Brain microvascular endothelial cell (primary cell): ENCODE results near the gene HSF5.

Experiments used
- DNase-seq: peaks from one replicate; pipeline ENCODE4 v3.0.0-alpha.2; 2020
- H3K27ac ChIP-seq: fragments of 250-450 bp; sonication (Bioruptor Pico); 2 replicates; pipeline ENCODE4 v1.5.1; 2020; ENCODE audit warnings: mild to moderate bottlenecking, moderate library complexity
- H3K27me3 ChIP-seq: fragments of 250-450 bp; sonication (Bioruptor Pico); replicated peaks from 2 replicates; pipeline ENCODE4 v1.5.1; 2020; ENCODE audit warnings: mild to moderate bottlenecking
- H3K36me3 ChIP-seq: fragments of 250-450 bp; sonication (Bioruptor Pico); replicated peaks from 2 replicates; pipeline ENCODE4 v1.5.1; 2020; ENCODE audit warnings: mild to moderate bottlenecking
- H3K4me3 ChIP-seq: 2 replicates; pipeline ENCODE4 v1.5.1; 2011; ENCODE audit warnings: low read depth, mild to moderate bottlenecking, control low read depth, low read length, moderate library complexity
- CTCF ChIP-seq: IDR thresholded peaks from 2 replicates; pipeline ENCODE4 v1.5.1; 2011; ENCODE audit warnings: low read depth, mild to moderate bottlenecking, moderate library complexity, low read length, control low read depth, inconsistent platforms; ENCODE audit errors: missing control alignments
- in situ Hi-C: cut with HindIII; loops from 2 replicates; pipeline ENCODE4 v1.10.0; 2017; ENCODE audit warnings: low sequenced_read_pairs, low pct_ligation_motif_present

Gene HSF5

GRCh38 chr17:58534331-58534730, 46.1 kb upstream of the HSF5 start:
- peak; percentile 22 for TF ChIP-seq CTCF
- H3K4me3 ChIP-seq: no peak overlapping the region
- in situ Hi-C loops: no loop called here
- H3K27me3 ChIP-seq: peaks cover 4% of the 10 kb centered on the region
- H3K27ac ChIP-seq: no peak overlapping the region
- DNase-seq: no peak
- no peaks in the 10 kb centered on the region for H3K36me3 ChIP-seq

- H3K27ac ChIP-seq: no peak overlapping the region
- in situ Hi-C loops: no loop called here
- H3K36me3 ChIP-seq: no peaks in the 10 kb centered on the region
- no peak for TF ChIP-seq CTCF
- no peak for DNase-seq
- H3K27me3 ChIP-seq: no peaks in the 10 kb centered on the region
- H3K4me3 ChIP-seq: no peak overlapping the region
Observed at GRCh38 chr17:58533616-58534188, 45.5 kb upstream of the HSF5 start.

- H3K27ac ChIP-seq: no peak overlapping the region
- in situ Hi-C loops: no loop called here
- H3K4me3 ChIP-seq: no peak overlapping the region
- no peaks in the 10 kb centered on the region for H3K36me3 ChIP-seq
- no peaks in the 10 kb centered on the region for H3K27me3 ChIP-seq
- no peak for DNase-seq
- TF ChIP-seq CTCF: no peak
Observed at GRCh38 chr17:58532555-58532951, 44.3 kb upstream of the HSF5 start.

GRCh38 chr17:58531661-58532554, 43.7 kb upstream of the HSF5 start:
- Histone ChIP-seq H3K36me3 (no peaks in the 10 kb centered on the region), H3K27ac (no peak overlapping the region), H3K27me3 (no peaks in the 10 kb centered on the region), H3K4me3 (peak overlapping the region; percentile 49)
- no peak for DNase-seq
- in situ Hi-C loops: no loop called here
- no peak for TF ChIP-seq CTCF

GRCh38 chr17:58531122-58531521, 42.9 kb upstream of the HSF5 start:
- in situ Hi-C loops: no loop called here
- peak overlapping the region; percentile 46 for H3K4me3 ChIP-seq
- no peak for TF ChIP-seq CTCF
- H3K36me3 ChIP-seq: no peaks in the 10 kb centered on the region
- H3K27me3 ChIP-seq: no peaks in the 10 kb centered on the region
- no peak for DNase-seq
- no peak overlapping the region for H3K27ac ChIP-seq

- H3K4me3 ChIP-seq: no peak overlapping the region
- no peak for DNase-seq
- no peaks in the 10 kb centered on the region for H3K36me3 ChIP-seq
- H3K27me3 ChIP-seq: no peaks in the 10 kb centered on the region
- H3K27ac ChIP-seq: no peak overlapping the region
- in situ Hi-C loops: no loop called here
- TF ChIP-seq CTCF: no peak
Observed at GRCh38 chr17:58530655-58531054, 42.4 kb upstream of the HSF5 start.
